Activated naive CD8-positive, alpha-beta T cell (primary cell): ENCODE results near the gene PCDHGC5.

Experiments
- H3K27ac Mint-ChIP-seq: one replicate; pipeline ENCODE4 v1.8.0; 2021; ENCODE audit warnings: mixed read lengths
- H3K27me3 Mint-ChIP-seq: one replicate; pipeline ENCODE4 v1.8.0; 2021; ENCODE audit warnings: mixed read lengths
- H3K36me3 Mint-ChIP-seq: one replicate; pipeline ENCODE4 v1.8.0; 2021; ENCODE audit warnings: mixed read lengths
- H3K4me1 Mint-ChIP-seq: one replicate; pipeline ENCODE4 v1.8.0; 2021; ENCODE audit warnings: low read depth, mixed read lengths
- H3K4me3 Mint-ChIP-seq: one replicate; pipeline ENCODE4 v1.8.0; 2021; ENCODE audit warnings: mild to moderate bottlenecking, mixed read lengths
- H3K9me3 Mint-ChIP-seq: one replicate; pipeline ENCODE4 v1.8.0; 2021; ENCODE audit warnings: low read depth, mixed read lengths

The PCDHGC5 gene

GRCh38 chr5:141527426-141527825 is 38.5 kb downstream of the PCDHGC5 start:
- Mint-ChIP-seq H3K9me3 (no peaks in the 10 kb centered on the region), H3K4me1 (peaks cover 18% of the 10 kb centered on the region), H3K36me3 (peaks cover 4% of the 10 kb centered on the region), H3K27ac (no peak overlapping the region), H3K4me3 (no peak overlapping the region), H3K27me3 (no peaks in the 10 kb centered on the region)

- Mint-ChIP-seq H3K27ac (peak overlapping the region; percentile 23), H3K4me3 (no peak overlapping the region), H3K36me3 (peaks cover 4% of the 10 kb centered on the region), H3K4me1 (peaks cover 15% of the 10 kb centered on the region), H3K27me3 (no peaks in the 10 kb centered on the region), H3K9me3 (no peaks in the 10 kb centered on the region)
Observed at GRCh38 chr5:141528291-141528984, 39.6 kb downstream of the PCDHGC5 start.

- Mint-ChIP-seq H3K4me3 (no peak overlapping the region), H3K27me3 (no peaks in the 10 kb centered on the region), H3K4me1 (peaks cover 15% of the 10 kb centered on the region), H3K9me3 (no peaks in the 10 kb centered on the region), H3K36me3 (peaks cover 4% of the 10 kb centered on the region), H3K27ac (peak overlapping the region; percentile 2)
Observed at GRCh38 chr5:141529002-141529401, 40.1 kb downstream of the PCDHGC5 start.

GRCh38 chr5:141529873-141530272 is 41.0 kb downstream of the PCDHGC5 start:
- peaks cover 11% of the 10 kb centered on the region for H3K4me1 Mint-ChIP-seq
- H3K36me3 Mint-ChIP-seq, result no peaks in the 10 kb centered on the region
- no peak overlapping the region for H3K27ac Mint-ChIP-seq
- H3K4me3 Mint-ChIP-seq, result no peak overlapping the region
- no peaks in the 10 kb centered on the region for H3K9me3 Mint-ChIP-seq
- no peaks in the 10 kb centered on the region for H3K27me3 Mint-ChIP-seq

GRCh38 chr5:141532726-141533125 is 43.8 kb downstream of the PCDHGC5 start:
- Mint-ChIP-seq H3K9me3 (no peaks in the 10 kb centered on the region), H3K27ac (no peak overlapping the region), H3K4me3 (no peak overlapping the region), H3K27me3 (no peaks in the 10 kb centered on the region), H3K4me1 (peaks cover 7% of the 10 kb centered on the region), H3K36me3 (peaks cover 8% of the 10 kb centered on the region)

GRCh38 chr5:141533897-141534296 is 45.0 kb downstream of the PCDHGC5 start:
- Mint-ChIP-seq H3K4me3 (no peak overlapping the region), H3K27ac (peak overlapping the region; percentile 41), H3K9me3 (no peaks in the 10 kb centered on the region), H3K36me3 (peaks cover 8% of the 10 kb centered on the region), H3K4me1 (peaks cover 7% of the 10 kb centered on the region), H3K27me3 (no peaks in the 10 kb centered on the region)

- Mint-ChIP-seq H3K9me3 (no peaks in the 10 kb centered on the region), H3K27me3 (no peaks in the 10 kb centered on the region), H3K4me3 (no peak overlapping the region), H3K4me1 (peaks cover 7% of the 10 kb centered on the region), H3K27ac (peak overlapping the region; percentile 7), H3K36me3 (peaks cover 11% of the 10 kb centered on the region)
Observed at GRCh38 chr5:141534492-141535213, 45.8 kb downstream of the PCDHGC5 start.
